Karpas-422 (cell line): Measurements from ENCODE around the gene FAM20C. TPM values are rescaled to one million over a fixed set of nuclear protein-coding genes. Genes with fewer than 3 reads are reported as not detected.
"Not testable (repeated sequence)": the region's sequence is repeated elsewhere in the genome, so short reads cannot be mapped to it uniquely, and the experiment has no call there.

ENCODE experiments used
- DNase-seq: peaks from one replicate; pipeline ENCODE4 v3.0.0-alpha.2; 2015
- H2AFZ ChIP-seq: fragments of 200-600 bp; sonication (generic); 2 replicates; pipeline ENCODE4 v1.6.1; 2014; ENCODE audit warnings: antibody characterized with exemption, low read length, mixed read lengths
- H3K27ac ChIP-seq: fragments of 200-600 bp; sonication (generic); 2 replicates; pipeline ENCODE4 v1.5.1; 2014; ENCODE audit warnings: mild to moderate bottlenecking, low read length, moderate library complexity
- H3K27me3 ChIP-seq: fragments of 200-600 bp; sonication (generic); 2 replicates; pipeline ENCODE4 v1.6.1; 2014; ENCODE audit warnings: low read length, mixed read lengths
- H3K36me3 ChIP-seq: fragments of 200-600 bp; sonication (generic); 2 replicates; pipeline ENCODE4 v1.6.1; 2014; ENCODE audit warnings: low read length, mixed read lengths; ENCODE audit not compliant: insufficient read depth
- H3K4me1 ChIP-seq: fragments of 200-600 bp; sonication (generic); 2 replicates; pipeline ENCODE4 v1.6.1; 2014; ENCODE audit warnings: mild to moderate bottlenecking, low read length, mixed read lengths
- H3K4me2 ChIP-seq: fragments of 200-600 bp; sonication (generic); 2 replicates; pipeline ENCODE4 v1.6.1; 2014; ENCODE audit warnings: low read length, low read depth, mild to moderate bottlenecking; ENCODE audit not compliant: poor library complexity, severe bottlenecking
- H3K4me3 ChIP-seq: fragments of 200-600 bp; sonication (generic); 2 replicates; pipeline ENCODE4 v1.5.1; 2014; ENCODE audit warnings: mild to moderate bottlenecking, antibody characterized with exemption, low read length, mixed read lengths
- H3K79me2 ChIP-seq: fragments of 200-600 bp; sonication (generic); 2 replicates; pipeline ENCODE4 v1.6.1; 2014; ENCODE audit warnings: mild to moderate bottlenecking, low read length, mixed read lengths
- H3K9ac ChIP-seq: fragments of 200-600 bp; sonication (generic); 2 replicates; pipeline ENCODE4 v1.6.0; 2014; ENCODE audit warnings: low read length
- H3K9me2 ChIP-seq: fragments of 200-600 bp; sonication (generic), shearing (Covaris generic); replicated peaks from 2 replicates; pipeline ENCODE4 v1.6.0; 2014; ENCODE audit warnings: mild to moderate bottlenecking, low read length, moderate library complexity; ENCODE audit not compliant: insufficient read depth
- H3K9me3 ChIP-seq: fragments of 300-700, 200-600 bp; sonication (generic); 2 replicates; pipeline ENCODE4 v1.6.1; 2014; ENCODE audit warnings: low read length, mixed read lengths
- H4K20me1 ChIP-seq: fragments of 200-600 bp; sonication (generic); 2 replicates; pipeline ENCODE4 v1.6.1; 2014; ENCODE audit warnings: mild to moderate bottlenecking, antibody characterized with exemption, low read length, low read depth; ENCODE audit not compliant: insufficient read depth
- total RNA-seq: library from RNA; depleted of rRNA; stranded (reverse); fragments of >200 nt; shearing (Covaris generic); gene quantifications from 2 replicates; pipeline ENCODE4 v1.2.3, GENCODE V29; 2014; ENCODE audit warnings: low replicate concordance

FAM20C gene
- total RNA-seq, 1 experiment from 2014 or later = not detected

GRCh38 chr7:176381-176780, 16.0 kb upstream of the FAM20C start:
- Histone ChIP-seq H3K27me3 (no peaks in the 10 kb centered on the region), H3K79me2 (no peaks in the 10 kb centered on the region), H3K9me2 (no peaks in the 10 kb centered on the region), H3K27ac (no peak overlapping the region), H3K4me3 (no peak overlapping the region), H3K9ac (no peak overlapping the region), H3K4me1 (no peaks in the 10 kb centered on the region), H2AFZ (no peak overlapping the region), H3K36me3 (no peaks in the 10 kb centered on the region), H4K20me1 (no peaks in the 10 kb centered on the region), H3K4me2 (no peak overlapping the region), H3K9me3 (no peaks in the 10 kb centered on the region)
- DNase-seq = no peak

DNA sequence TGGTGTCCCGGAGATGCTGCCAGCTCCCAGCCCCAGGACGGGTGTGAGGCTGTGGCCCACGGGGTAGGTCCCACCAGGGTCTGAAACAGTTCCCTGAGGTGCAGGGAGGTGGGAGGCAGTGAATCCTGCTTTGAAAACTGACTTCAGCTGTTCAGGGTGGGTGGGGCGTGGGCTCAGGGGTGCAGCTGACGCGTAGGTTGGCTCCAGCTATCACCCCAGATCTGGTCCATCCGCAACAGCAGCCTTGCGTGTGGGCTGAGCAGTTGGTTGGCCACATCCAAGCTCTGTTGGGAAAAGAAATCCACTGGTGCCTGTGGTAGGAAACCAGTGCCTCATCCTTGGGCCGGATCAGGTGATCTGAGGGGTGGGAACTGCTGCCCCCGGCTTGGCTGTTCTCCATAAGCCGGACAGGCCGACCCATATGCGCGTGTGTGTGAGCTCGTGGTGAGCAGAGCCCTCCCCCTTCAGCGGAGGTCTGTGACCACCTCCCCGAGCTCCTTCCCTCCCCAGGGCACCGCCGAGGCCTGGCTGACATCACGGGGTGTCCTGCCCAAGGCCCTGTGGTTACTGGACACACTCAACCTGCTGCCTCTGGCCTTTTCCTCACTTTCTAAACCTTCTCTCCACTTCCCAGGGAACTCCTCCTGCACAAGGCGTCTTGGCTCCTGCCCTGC, 15.4 kb upstream of the FAM20C start:
- H3K36me3 ChIP-seq = no peaks in the 10 kb centered on the region
- no peak overlapping the region for H3K9ac ChIP-seq
- H3K4me3 ChIP-seq = no peak overlapping the region
- no peaks in the 10 kb centered on the region for H3K9me3 ChIP-seq
- H2AFZ ChIP-seq = no peak overlapping the region
- no peak overlapping the region for H3K27ac ChIP-seq
- H3K27me3 ChIP-seq = no peaks in the 10 kb centered on the region
- DNase-seq = no peak
- H3K79me2 ChIP-seq = no peaks in the 10 kb centered on the region
- no peaks in the 10 kb centered on the region for H3K9me2 ChIP-seq
- H3K4me1 ChIP-seq = no peaks in the 10 kb centered on the region
- H4K20me1 ChIP-seq = no peaks in the 10 kb centered on the region
- no peak overlapping the region for H3K4me2 ChIP-seq

DNA sequence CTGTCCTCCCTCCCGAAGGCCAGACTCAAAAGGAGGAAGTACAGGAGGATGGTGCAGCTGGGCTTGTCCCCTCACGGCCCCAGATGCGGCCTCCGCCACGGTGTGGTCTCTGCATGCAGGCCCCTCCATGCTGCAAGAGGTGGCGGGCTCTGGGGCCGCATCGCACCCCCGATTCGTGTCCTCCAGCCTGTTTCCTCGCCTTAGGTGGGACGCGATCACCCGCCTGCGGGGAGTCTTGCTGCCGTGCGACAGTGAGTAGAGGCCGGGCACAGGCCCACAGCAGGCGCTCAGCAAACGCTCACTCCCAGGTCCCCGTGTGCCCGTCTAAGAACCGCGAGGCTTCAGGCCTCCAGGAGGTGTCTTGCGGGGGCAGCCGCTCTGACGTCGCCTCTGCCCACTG, 13.9 kb upstream of the FAM20C start:
- H2AFZ ChIP-seq = no peak overlapping the region

DNA sequence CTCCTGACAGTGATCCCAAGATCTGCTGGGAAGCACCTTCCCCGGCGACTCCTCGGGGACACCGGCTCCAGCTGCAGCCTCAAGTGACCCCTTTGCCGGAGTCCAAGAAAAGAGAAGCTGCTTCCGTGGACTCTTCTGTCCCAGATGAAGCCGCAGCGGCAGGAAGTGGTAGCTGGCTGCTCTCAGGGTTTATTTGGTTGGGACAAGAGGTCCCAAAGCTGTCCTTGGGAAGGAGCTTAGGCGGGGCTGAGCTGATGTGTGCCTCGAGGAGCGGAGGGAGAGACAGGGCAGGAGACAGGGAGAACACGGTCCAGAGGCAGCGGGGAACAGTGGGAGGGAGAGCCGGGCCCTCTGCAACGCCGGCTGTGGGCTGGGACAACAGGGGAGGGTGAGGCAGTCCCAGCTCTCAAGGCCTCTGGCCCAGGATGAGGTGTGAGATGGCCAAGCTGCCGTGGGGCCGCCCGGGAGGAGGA, 13.1 kb upstream of the FAM20C start:
- Histone ChIP-seq H2AFZ (no peak overlapping the region), H3K4me3 (no peak overlapping the region), H3K4me1 (no peaks in the 10 kb centered on the region), H3K4me2 (no peak overlapping the region), H3K9me3 (no peaks in the 10 kb centered on the region), H3K36me3 (no peaks in the 10 kb centered on the region), H3K79me2 (no peaks in the 10 kb centered on the region), H3K27me3 (no peaks in the 10 kb centered on the region), H3K9ac (no peak overlapping the region), H3K9me2 (no peaks in the 10 kb centered on the region), H3K27ac (no peak overlapping the region), H4K20me1 (no peaks in the 10 kb centered on the region)
- no peak for DNase-seq

More for the DNA sequence above, 13.9 kb upstream of the FAM20C start:
- no peaks in the 10 kb centered on the region for H3K27me3 ChIP-seq
- H4K20me1 ChIP-seq = no peaks in the 10 kb centered on the region
- H3K4me2 ChIP-seq = no peak overlapping the region
- no peaks in the 10 kb centered on the region for H3K79me2 ChIP-seq
- no peaks in the 10 kb centered on the region for H3K9me3 ChIP-seq
- no peaks in the 10 kb centered on the region for H3K36me3 ChIP-seq
- H3K4me1 ChIP-seq = no peaks in the 10 kb centered on the region
- no peak overlapping the region for H3K9ac ChIP-seq
- DNase-seq = no peak
- H3K4me3 ChIP-seq = no peak overlapping the region
- H3K9me2 ChIP-seq = no peaks in the 10 kb centered on the region
- H3K27ac ChIP-seq = no peak overlapping the region

GRCh38 chr7:179948-180694, 12.2 kb upstream of the FAM20C start:
- Histone ChIP-seq H3K79me2 (no peaks in the 10 kb centered on the region), H4K20me1 (no peaks in the 10 kb centered on the region), H3K36me3 (no peaks in the 10 kb centered on the region), H3K4me1 (no peaks in the 10 kb centered on the region), H3K27ac (no peak overlapping the region), H2AFZ (no peak overlapping the region), H3K9me2 (no peaks in the 10 kb centered on the region), H3K4me3 (no peak overlapping the region), H3K27me3 (no peaks in the 10 kb centered on the region), H3K9me3 (no peaks in the 10 kb centered on the region), H3K4me2 (no peak overlapping the region), H3K9ac (no peak overlapping the region)
- DNase-seq = no peak

GRCh38 chr7:181738-182137, 10.6 kb upstream of the FAM20C start:
- no peaks in the 10 kb centered on the region for H3K79me2 ChIP-seq
- H3K4me2 ChIP-seq = no peak overlapping the region
- no peak overlapping the region for H3K9ac ChIP-seq
- H3K9me2 ChIP-seq = no peaks in the 10 kb centered on the region
- no peak overlapping the region for H3K4me3 ChIP-seq
- H3K27me3 ChIP-seq = no peaks in the 10 kb centered on the region
- H4K20me1 ChIP-seq = no peaks in the 10 kb centered on the region
- H3K9me3 ChIP-seq = no peaks in the 10 kb centered on the region
- no peaks in the 10 kb centered on the region for H3K36me3 ChIP-seq
- no peaks in the 10 kb centered on the region for H3K4me1 ChIP-seq
- no peak overlapping the region for H2AFZ ChIP-seq
- no peak for DNase-seq
- no peak overlapping the region for H3K27ac ChIP-seq

GRCh38 chr7:182502-182901, 9.9 kb upstream of the FAM20C start:
- not testable (repeated sequence) for H3K27ac ChIP-seq, H3K9ac ChIP-seq, H3K9me2 ChIP-seq, H3K4me3 ChIP-seq, H3K4me2 ChIP-seq, H3K4me1 ChIP-seq, H4K20me1 ChIP-seq, DNase-seq, H3K79me2 ChIP-seq, H3K9me3 ChIP-seq, H2AFZ ChIP-seq, H3K36me3 ChIP-seq, H3K27me3 ChIP-seq

- H3K79me2 ChIP-seq = no peaks in the 10 kb centered on the region
- H3K9me2 ChIP-seq = no peaks in the 10 kb centered on the region
- no peak overlapping the region for H3K27ac ChIP-seq
- DNase-seq = no peak
- H3K4me3 ChIP-seq = no peak overlapping the region
- no peaks in the 10 kb centered on the region for H3K9me3 ChIP-seq
- no peak overlapping the region for H2AFZ ChIP-seq
- H3K4me1 ChIP-seq = no peaks in the 10 kb centered on the region
- H4K20me1 ChIP-seq = no peaks in the 10 kb centered on the region
- H3K4me2 ChIP-seq = no peak overlapping the region
- H3K36me3 ChIP-seq = no peaks in the 10 kb centered on the region
- no peak overlapping the region for H3K9ac ChIP-seq
- no peaks in the 10 kb centered on the region for H3K27me3 ChIP-seq
These were observed 8.7 kb upstream of the FAM20C start for GRCh38 chr7:183496-184292.
